GM10248 (cell line): ENCODE results near the gene GCNA.

Source experiments
- CTCF ChIA-PET: fragments of 300-600 bp; sonication (Branson Sonifier 250); formaldehyde crosslinking; extraction: SDS; loops from one replicate; lab custom pipeline; 2021; ENCODE audit warnings: antibody characterized with exemption; lab: Yijun Ruan, JAX
- POLR2A ChIA-PET: fragments of 350-650 bp; sonication (Branson Sonifier 250); formaldehyde crosslinking; extraction: SDS; loops from one replicate; lab custom pipeline; 2020; ENCODE audit warnings: antibody characterized with exemption; lab: Yijun Ruan, JAX
- DNase-seq: peaks from one replicate; pipeline ENCODE4 v3.0.0; 2012; ENCODE audit errors: extremely low spot score
- TF ChIP-seq, protein P1 (sequence below): IDR thresholded peaks from 2 replicates; pipeline ENCODE4 v1.5.1; 2012; ENCODE audit warnings: mild to moderate bottlenecking, low read depth; ENCODE audit errors: extremely low read depth, missing control alignments, control extremely low read depth

Gene GCNA

GRCh38 chrX:71627588-71628404 lies 49.6 kb downstream of the GCNA start:
- ChIA-PET CTCF (no interaction called here), POLR2A (no interaction called here)
- DNase-seq: no peak
- TF ChIP-seq, protein P1, sequence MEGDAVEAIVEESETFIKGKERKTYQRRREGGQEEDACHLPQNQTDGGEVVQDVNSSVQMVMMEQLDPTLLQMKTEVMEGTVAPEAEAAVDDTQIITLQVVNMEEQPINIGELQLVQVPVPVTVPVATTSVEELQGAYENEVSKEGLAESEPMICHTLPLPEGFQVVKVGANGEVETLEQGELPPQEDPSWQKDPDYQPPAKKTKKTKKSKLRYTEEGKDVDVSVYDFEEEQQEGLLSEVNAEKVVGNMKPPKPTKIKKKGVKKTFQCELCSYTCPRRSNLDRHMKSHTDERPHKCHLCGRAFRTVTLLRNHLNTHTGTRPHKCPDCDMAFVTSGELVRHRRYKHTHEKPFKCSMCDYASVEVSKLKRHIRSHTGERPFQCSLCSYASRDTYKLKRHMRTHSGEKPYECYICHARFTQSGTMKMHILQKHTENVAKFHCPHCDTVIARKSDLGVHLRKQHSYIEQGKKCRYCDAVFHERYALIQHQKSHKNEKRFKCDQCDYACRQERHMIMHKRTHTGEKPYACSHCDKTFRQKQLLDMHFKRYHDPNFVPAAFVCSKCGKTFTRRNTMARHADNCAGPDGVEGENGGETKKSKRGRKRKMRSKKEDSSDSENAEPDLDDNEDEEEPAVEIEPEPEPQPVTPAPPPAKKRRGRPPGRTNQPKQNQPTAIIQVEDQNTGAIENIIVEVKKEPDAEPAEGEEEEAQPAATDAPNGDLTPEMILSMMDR: no peak

DNA sequence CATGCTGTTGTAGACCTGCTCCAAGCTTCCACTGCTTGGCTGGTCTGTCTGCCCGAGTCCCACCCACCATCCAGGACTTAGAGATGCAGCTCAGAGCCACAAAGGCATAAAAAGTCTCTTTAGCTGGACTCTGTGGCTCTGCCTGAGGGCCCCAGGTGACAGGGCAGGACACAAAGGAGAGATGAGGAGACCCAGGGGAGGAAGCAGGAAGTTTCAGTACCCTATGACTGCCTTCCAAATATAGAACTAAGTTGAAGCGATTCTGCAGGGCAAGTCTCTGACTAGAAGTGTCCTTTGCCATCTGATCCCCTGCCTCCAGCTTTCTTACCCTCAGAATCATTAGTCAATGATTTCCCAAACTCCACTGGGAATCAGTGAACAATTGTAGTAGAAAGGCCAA lies 51.2 kb downstream of the GCNA start:
- ChIA-PET CTCF (no interaction called here), POLR2A (interaction anchor here (0.6 kb wide), 1 partner anchor 81 kb away, joined by 8 read pairs; no protein-coding TSS in a partner anchor)
- TF ChIP-seq, protein P1: no peak
- no peak for DNase-seq

GRCh38 chrX:71632923-71633657 lies 54.9 kb downstream of the GCNA start:
- TF ChIP-seq, protein P1: no peak
- CTCF ChIA-PET: interaction anchor here (1.2 kb wide), 2 partner anchors 8 to 10 kb away, joined by 3 to 6 read pairs; no protein-coding TSS in a partner anchor
- POLR2A ChIA-PET: no interaction called here
- DNase-seq: peak; percentile 26

DNA sequence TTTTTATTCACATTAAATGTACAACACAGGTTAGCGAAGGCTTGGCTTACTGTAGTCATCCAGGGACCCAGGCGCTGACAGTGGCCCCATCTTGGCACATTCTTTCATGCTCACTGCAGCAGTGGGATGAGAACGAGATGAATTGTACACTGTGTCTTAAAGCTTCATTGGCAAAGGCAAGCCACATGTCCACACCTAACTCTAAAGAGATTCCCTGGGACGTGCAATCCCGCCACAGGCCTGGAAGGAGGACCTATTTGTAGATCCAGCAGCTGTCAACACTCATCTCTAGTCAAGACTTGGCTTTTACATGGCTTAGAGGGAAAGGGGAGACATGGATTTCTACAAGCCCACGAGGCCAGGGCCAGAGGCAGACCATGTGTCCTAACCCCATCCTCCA lies 56.1 kb downstream of the GCNA start:
- TF ChIP-seq, protein P1: no peak
- ChIA-PET POLR2A (no interaction called here), CTCF (no interaction called here)
- no peak for DNase-seq

- TF ChIP-seq, protein P1: no peak
- DNase-seq: no peak
- CTCF ChIA-PET: interaction anchor here (1.1 to 1.2 kb wide), 2 partner anchors 12 to 13 kb away, joined by 3 read pairs; no protein-coding TSS in a partner anchor
- POLR2A ChIA-PET: no interaction called here
These were observed 58.4 kb downstream of the GCNA start for GRCh38 chrX:71636438-71637252.

DNA sequence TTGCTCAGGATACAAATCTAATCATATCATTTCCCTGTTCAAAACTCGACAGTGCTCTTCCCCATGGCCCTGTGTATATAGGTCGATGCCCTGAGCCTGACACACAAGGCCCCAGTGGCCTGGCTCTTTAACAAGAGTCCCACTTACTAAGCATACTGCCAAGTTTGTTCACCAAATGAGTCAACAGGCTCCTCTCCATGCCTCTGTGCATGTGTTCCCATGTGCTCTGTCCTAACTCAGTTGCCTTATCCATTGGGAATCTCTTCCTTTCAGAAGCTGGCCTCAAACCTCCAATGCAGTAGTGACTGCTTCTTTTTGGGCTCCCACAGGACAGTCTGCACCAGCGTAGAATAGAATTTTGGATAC lies 59.0 kb downstream of the GCNA start:
- ChIA-PET POLR2A (no interaction called here), CTCF (interaction anchor here (1.1 to 1.2 kb wide), 2 partner anchors 12 to 14 kb away, joined by 3 read pairs; no protein-coding TSS in a partner anchor)
- TF ChIP-seq, protein P1: no peak
- DNase-seq: no peak
